ENCODE data around the gene TTC31.

- no peak for TF ChIP-seq CTCF (IDR thresholded peaks at IDR 0.05)
- peak; percentile 65; the same call in 1 of the 2 replicates for TF ChIP-seq ZNF138 (CRISPR knock-in tag; conservative IDR thresholded peaks at IDR 0.05)
- no peak; the same call in 1 of the 2 replicates for TF ChIP-seq SP1 (CRISPR knock-in tag; conservative IDR thresholded peaks at IDR 0.05)
- 0 out of 2 replicates have a peak, but pooled peaks have one; percentile 36 for TF ChIP-seq JUN (CRISPR knock-in tag; IDR thresholded peaks at IDR 0.05)
- no peak for TF ChIP-seq ELF4 (CRISPR knock-in tag; IDR thresholded peaks at IDR 0.05; ENCODE audit: low read depth)
- TF ChIP-seq NFYB (CRISPR knock-in tag; conservative IDR thresholded peaks at IDR 0.05; ENCODE audit: low read depth), result no peak
- TF ChIP-seq GABPB1 (CRISPR knock-in tag; IDR thresholded peaks at IDR 0.05), result no peak
- no peak for TF ChIP-seq CREB1 (CRISPR knock-in tag; IDR thresholded peaks at IDR 0.05)
Observed at GRCh38 chr2:74497777-74498499, 15.1 kb downstream of the TTC31 start.
